Spleen (tissue), 11 donors: Measurements from ENCODE around the gene MMP7. TPM values are rescaled to one million over a fixed set of nuclear protein-coding genes. Genes with fewer than 3 reads are reported as not detected.

Experiments
- DNase-seq: peaks from one replicate; pipeline ENCODE4 v3.0.0-alpha.2; 2020
- H3K27ac ChIP-seq, 8 donors: fragments of 200-600 bp; sonication (generic) in 7 of 8; 1 replicate in 4 of 8; 2 replicates in 4 of 8; pipeline versions ENCODE4 v1.5.0 to v1.8.0; 2016 to 2021; ENCODE audit warnings: inconsistent platforms in 4 of 8, mild to moderate bottlenecking in 4 of 8, moderate library complexity in 1 of 8
- H3K27me3 ChIP-seq, 7 donors: fragments of 200-600 bp; sonication (generic) in 6 of 7; replicated peaks in 1 of 7; 1 replicate in 4 of 7; 2 replicates in 3 of 7; pipeline versions ENCODE4 v1.5.0 to v1.8.0; 2016 to 2021; ENCODE audit warnings: inconsistent platforms in 3 of 7, mild to moderate bottlenecking in 1 of 7
- H3K36me3 ChIP-seq, 6 donors: fragments of 200-600 bp; sonication (generic) in 5 of 6; 1 replicate in 4 of 6; 2 replicates in 2 of 6; pipeline versions ENCODE4 v1.5.0 to v1.8.0; 2016 to 2021; ENCODE audit warnings: inconsistent platforms in 2 of 6
- H3K4me1 ChIP-seq, 6 donors: fragments of 200-600 bp; sonication (generic) in 5 of 6; 1 replicate in 3 of 6; 2 replicates in 3 of 6; pipeline versions ENCODE4 v1.5.0 to v1.8.0; 2016 to 2021; ENCODE audit warnings: inconsistent platforms in 3 of 6
- H3K4me3 ChIP-seq, 8 donors: fragments of 200-600 bp; sonication (generic) in 7 of 8; 1 replicate in 4 of 8; 2 replicates in 4 of 8; pipeline versions ENCODE4 v1.5.0 to v1.8.0; 2016 to 2021; ENCODE audit warnings: inconsistent platforms in 4 of 8, mild to moderate bottlenecking in 4 of 8, moderate library complexity in 2 of 8
- H3K9me3 ChIP-seq, 8 donors: fragments of 200-600 bp; sonication (generic) in 7 of 8; 1 replicate in 4 of 8; 2 replicates in 4 of 8; pipeline versions ENCODE4 v1.5.0 to v1.8.0; 2016 to 2021; ENCODE audit warnings: inconsistent platforms in 4 of 8
- CTCF ChIP-seq, 11 experiments: fragments of 200-600 bp in 7 of 11; fragments of 450-650 bp in 4 of 11; sonication (generic) in 4 of 11; IDR thresholded peaks in 8 of 11; conservative IDR thresholded peaks in 3 of 11; 1 replicate in 7 of 11; 2 replicates in 4 of 11; pipeline versions ENCODE4 v1.4.0 to v1.8.0; 2016 to 2021; ENCODE audit warnings: antibody characterized with exemption in 11 of 11, inconsistent platforms in 4 of 11, mild to moderate bottlenecking in 1 of 11
- POLR2A ChIP-seq, 3 donors: fragments of 450-650 bp; IDR thresholded peaks; one replicate each; pipeline ENCODE4 v1.5.1; 2017; ENCODE audit warnings: antibody characterized with exemption in 3 of 3, mild to moderate bottlenecking in 1 of 3
- POLR2AphosphoS5 ChIP-seq, 3 donors: sonication (generic); formaldehyde crosslinking; IDR thresholded peaks; one replicate each; pipeline ENCODE4 v1.5.1; 2017; ENCODE audit warnings: antibody characterized with exemption in 3 of 3
- WGBS, 5 donors: extraction: QIAGEN DNeasy Blood & Tissue Kit in 3 of 5; methylation state at CpG; one replicate each; pipeline versions ENCODE4 v1.1.5 to v1.1.7; 2013 to 2018; 5-methylcytosine and 5-hydroxymethylcytosine counted together
- intact Hi-C: fragments of 100-400 bp; cut with DNase I; formaldehyde crosslinking; loops from one replicate; pipeline ENCODE4 v1.15.0; 2023; ENCODE audit warnings: low total_unique reads
- polyA plus RNA-seq, 3 donors: library from polyadenylated mRNA; stranded (reverse); fragments of 200-250 nt; gene quantifications; one replicate each; pipeline ENCODE4 v1.2.1, GENCODE V29; 2013
- total RNA-seq, 7 donors: library from RNA; depleted of rRNA in 3 of 7; stranded (reverse); fragments of >200 nt in 3 of 7; fragmentation: NEBNext Ultra II Directional in 4 of 7; extraction: Animal tissue kit (Norgen Biotek cat#: 25700) in 4 of 7; gene quantifications; one replicate each; pipeline versions ENCODE4 v1.1.0 to v1.2.1, GENCODE V29; 2016 to 2021
- donor health status: healthy with polysubstance abuse.
- donor health status: DM: no; HTN: no; CAD: no; lungs with moderate emphysema.
- donor health status: DM: no; HTN: no; CAD: no.
- donor health status: Bipolar disorder and iron deficiency.
- donor health status: healthy.
- donor health status: DM: no; HTN: no; CAD: no.
- donor health status: DM: yes; HTN: yes; CAD: no.

The MMP7 gene
- total and polyA plus RNA-seq, 10 donors, result 0.34 to 0.63 (median 0.59) TPM; not detected in 7

- no peak for DNase-seq
Observed at GRCh38 chr11:102545701-102546100, 15.2 kb upstream of the MMP7 start.

DNA sequence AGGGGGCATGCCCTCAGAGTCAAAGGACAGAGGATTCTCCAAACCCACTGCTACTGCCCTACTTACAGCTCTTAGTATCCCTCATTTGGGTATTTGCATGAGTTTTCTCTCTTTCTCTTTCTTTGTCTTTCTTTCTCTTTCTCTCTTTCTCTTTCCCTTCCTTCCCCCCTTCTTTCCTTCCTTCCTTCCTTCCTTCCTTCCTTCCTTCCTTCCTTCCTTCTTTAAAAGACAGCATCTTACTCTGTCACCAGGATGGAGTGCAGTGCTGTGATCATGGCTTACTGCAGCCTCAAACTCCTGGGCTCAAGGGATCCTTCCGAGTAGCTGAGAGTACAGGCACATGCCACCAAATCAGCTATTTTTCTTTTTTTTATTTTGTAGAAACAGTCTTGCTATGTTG lies 14.0 kb upstream of the MMP7 start:
- intact Hi-C loops, result no loop called here
- peaks cover 0 to 31% (median 11%) of the 10 kb centered on the region in 6 donors for H3K4me1 ChIP-seq
- DNase-seq, result no peak
- no peak for TF ChIP-seq CTCF (IDR thresholded peaks at IDR 0.05 in 8 of 11, conservative IDR thresholded peaks at IDR 0.05 in 3 of 11)
- no peak for TF ChIP-seq POLR2AphosphoS5 (IDR thresholded peaks at IDR 0.05)
- no peak for TF ChIP-seq POLR2A (IDR thresholded peaks at IDR 0.05)
- no peaks in the 10 kb centered on the region for H3K9me3 ChIP-seq
- H3K36me3 ChIP-seq, result no peaks in the 10 kb centered on the region
- WGBS, 5 donors, result 81 to 97% (median 92%) methylated on average over 1 of the region's 1 CpG
- no peak overlapping the region for H3K27ac ChIP-seq
- H3K27me3 ChIP-seq, result no peaks in the 10 kb centered on the region
- H3K4me3 ChIP-seq, result no peak overlapping the region

More at GRCh38 chr11:102545701-102546100, 15.2 kb upstream of the MMP7 start:
- H3K9me3 ChIP-seq, result no peaks in the 10 kb centered on the region
- no peaks in the 10 kb centered on the region for H3K27me3 ChIP-seq
- H3K36me3 ChIP-seq, result no peaks in the 10 kb centered on the region
- no peak overlapping the region for H3K4me3 ChIP-seq
- WGBS, 5 donors, result 72 to 84% (median 80%) methylated on average over 4 of the region's 4 CpGs
- intact Hi-C loops, result no loop called here
- H3K4me1 ChIP-seq, result peaks cover 0 to 31% (median 11%) of the 10 kb centered on the region in 6 donors
- TF ChIP-seq CTCF (IDR thresholded peaks at IDR 0.05 in 8 of 11, conservative IDR thresholded peaks at IDR 0.05 in 3 of 11) (no peak), POLR2AphosphoS5 (IDR thresholded peaks at IDR 0.05) (no peak), POLR2A (IDR thresholded peaks at IDR 0.05) (no peak)
- H3K27ac ChIP-seq, result peak overlapping the region in 3 of 8 donors; percentile 34 to 41 (median 37)

- intact Hi-C loops, result no loop called here
- H3K4me3 ChIP-seq, result no peak overlapping the region
- WGBS, 5 donors, result 58 to 79% (median 63%) methylated on average over 2 of the region's 2 CpGs
- no peak for DNase-seq
- no peak for TF ChIP-seq POLR2A (IDR thresholded peaks at IDR 0.05)
- TF ChIP-seq POLR2AphosphoS5 (IDR thresholded peaks at IDR 0.05), result no peak
- no peak for TF ChIP-seq CTCF (IDR thresholded peaks at IDR 0.05 in 8 of 11, conservative IDR thresholded peaks at IDR 0.05 in 3 of 11)
- H3K27ac ChIP-seq, result no peak overlapping the region
- no peaks in the 10 kb centered on the region for H3K27me3 ChIP-seq
- no peaks in the 10 kb centered on the region for H3K4me1 ChIP-seq
- H3K9me3 ChIP-seq, result no peaks in the 10 kb centered on the region
- H3K36me3 ChIP-seq, result no peaks in the 10 kb centered on the region
Observed at GRCh38 chr11:102539567-102539966, 9.0 kb upstream of the MMP7 start.

GRCh38 chr11:102538932-102539331 lies 8.4 kb upstream of the MMP7 start:
- H3K27ac ChIP-seq, result no peak overlapping the region
- no peaks in the 10 kb centered on the region for H3K36me3 ChIP-seq
- TF ChIP-seq POLR2A (IDR thresholded peaks at IDR 0.05) (no peak), POLR2AphosphoS5 (IDR thresholded peaks at IDR 0.05) (no peak), CTCF (IDR thresholded peaks at IDR 0.05 in 8 of 11, conservative IDR thresholded peaks at IDR 0.05 in 3 of 11) (no peak)
- DNase-seq, result no peak
- H3K27me3 ChIP-seq, result no peaks in the 10 kb centered on the region
- 77 to 91% (median 90%) methylated on average over 3 to 4 of the region's 4 CpGs for WGBS, 5 donors
- intact Hi-C loops, result no loop called here
- no peaks in the 10 kb centered on the region for H3K9me3 ChIP-seq
- no peak overlapping the region for H3K4me3 ChIP-seq
- H3K4me1 ChIP-seq, result no peaks in the 10 kb centered on the region
